ENCODE results near the gene FBXL4. TPM values are rescaled to one million over a fixed set of nuclear protein-coding genes. Genes with fewer than 3 reads are reported as not detected.

Gene FBXL4
- polyA plus RNA-seq, 1 donor (not counting 4 experiments of a cell fraction or from before 2014, with no cell fraction given) = 19.9 TPM

GRCh38 chr6:98904096-98904495 lies 43.6 kb downstream of the FBXL4 start:
- no peaks in the 10 kb centered on the region for H3K9me3 ChIP-seq (ENCODE audit: control insufficient read depth, low read depth, low read length)
- H4K20me1 ChIP-seq (ENCODE audit: control insufficient read depth, extremely low read depth, insufficient read depth, low read length) = no peaks in the 10 kb centered on the region
- no peak for TF ChIP-seq CTCF (optimal IDR thresholded peaks at IDR 0.05 in 1 of 3, IDR thresholded peaks at IDR 0.05 in 1 of 3, conservative IDR thresholded peaks at IDR 0.05 in 1 of 3; ENCODE audit: extremely low read depth in 1 of 3, insufficient read depth in 2 of 3, low read length in 3 of 3)
- TF ChIP-seq EZH2 (IDR thresholded peaks at IDR 0.05; ENCODE audit: low read length) = no peak
- H3K4me2 ChIP-seq (ENCODE audit: control insufficient read depth, extremely low read depth, insufficient read depth, low read depth, low read length) = no peak overlapping the region
- FAIRE-seq (no peak), DNase-seq (ENCODE audit: low read depth, low spot score) (no peak)
- no peaks in the 10 kb centered on the region for H3K4me1 ChIP-seq (ENCODE audit: control insufficient read depth, extremely low read depth, insufficient read depth, low read length)
- H3K27ac ChIP-seq (ENCODE audit: control insufficient read depth, insufficient read depth, low read length) = no peak overlapping the region
- peaks cover 2 to 3% of the 10 kb centered on the region in 2 experiments for H3K36me3 ChIP-seq (ENCODE audit: control insufficient read depth in 2 of 2, extremely low read depth in 1 of 2, insufficient read depth in 2 of 2, low read length in 2 of 2)
- dilution Hi-C loops (cut with MboI; ENCODE audit: extremely low pct_ligation_motif_present, low sequenced_read_pairs) = no loop called here
- no peaks in the 10 kb centered on the region for H3K9me1 ChIP-seq (ENCODE audit: control insufficient read depth, extremely low read depth, insufficient read depth, low read length)
- no peak overlapping the region for H3K4me3 ChIP-seq (ENCODE audit: control insufficient read depth in 2 of 3, extremely low read depth in 1 of 3, insufficient read depth in 2 of 3, low read depth in 1 of 3, low read length in 3 of 3)
- no peak overlapping the region for H3K9ac ChIP-seq (ENCODE audit: control insufficient read depth, extremely low read depth, insufficient read depth, low read length)
- no peak overlapping the region for H2AFZ ChIP-seq (ENCODE audit: control insufficient read depth, low read length)
- no peaks in the 10 kb centered on the region for H3K27me3 ChIP-seq (ENCODE audit: control insufficient read depth, extremely low read depth, insufficient read depth, low read length)
- H3K79me2 ChIP-seq (ENCODE audit: control insufficient read depth, insufficient read depth, low read length) = no peaks in the 10 kb centered on the region

- Histone ChIP-seq H3K79me2 (ENCODE audit: control insufficient read depth, insufficient read depth, low read length) (no peaks in the 10 kb centered on the region), H3K9me3 (ENCODE audit: control insufficient read depth, low read depth, low read length) (no peaks in the 10 kb centered on the region), H4K20me1 (ENCODE audit: control insufficient read depth, extremely low read depth, insufficient read depth, low read length) (no peaks in the 10 kb centered on the region), H3K9ac (ENCODE audit: control insufficient read depth, extremely low read depth, insufficient read depth, low read length) (no peak overlapping the region), H3K4me1 (ENCODE audit: control insufficient read depth, extremely low read depth, insufficient read depth, low read length) (no peaks in the 10 kb centered on the region), H3K36me3 (ENCODE audit: control insufficient read depth in 2 of 2, extremely low read depth in 1 of 2, insufficient read depth in 2 of 2, low read length in 2 of 2) (peaks cover 0 to 3% of the 10 kb centered on the region in 2 experiments), H3K4me2 (ENCODE audit: control insufficient read depth, extremely low read depth, insufficient read depth, low read depth, low read length) (no peak overlapping the region), H3K27me3 (ENCODE audit: control insufficient read depth, extremely low read depth, insufficient read depth, low read length) (no peaks in the 10 kb centered on the region), H3K27ac (ENCODE audit: control insufficient read depth, insufficient read depth, low read length) (no peak overlapping the region), H2AFZ (ENCODE audit: control insufficient read depth, low read length) (no peak overlapping the region), H3K9me1 (ENCODE audit: control insufficient read depth, extremely low read depth, insufficient read depth, low read length) (no peaks in the 10 kb centered on the region), H3K4me3 (ENCODE audit: control insufficient read depth in 2 of 3, extremely low read depth in 1 of 3, insufficient read depth in 2 of 3, low read depth in 1 of 3, low read length in 3 of 3) (no peak overlapping the region)
- FAIRE-seq (no peak), DNase-seq (ENCODE audit: low read depth, low spot score) (no peak)
- dilution Hi-C loops (cut with MboI; ENCODE audit: extremely low pct_ligation_motif_present, low sequenced_read_pairs) = no loop called here
- TF ChIP-seq CTCF (optimal IDR thresholded peaks at IDR 0.05 in 1 of 3, IDR thresholded peaks at IDR 0.05 in 1 of 3, conservative IDR thresholded peaks at IDR 0.05 in 1 of 3; ENCODE audit: extremely low read depth in 1 of 3, insufficient read depth in 2 of 3, low read length in 3 of 3) = no peak
- TF ChIP-seq EZH2 (IDR thresholded peaks at IDR 0.05; ENCODE audit: low read length) = no peak
Observed at GRCh38 chr6:98900706-98901105, 47.0 kb downstream of the FBXL4 start.
